8988T (cell line): ENCODE measurements around the gene NPAS2.

Source experiments
- DNase-seq: peaks from one replicate; pipeline ENCODE4 v3.0.0; 2011

NPAS2 gene

GRCh38 chr2:100887713-100888495 lies 68.0 kb downstream of the NPAS2 start:
- DNase-seq = no peak

- DNase-seq = no peak
Measured at GRCh38 chr2:100888601-100889000, 68.7 kb downstream of the NPAS2 start.

GRCh38 chr2:100889286-100889685 lies 69.3 kb downstream of the NPAS2 start:
- DNase-seq = no peak

GRCh38 chr2:100891906-100892642 lies 72.1 kb downstream of the NPAS2 start:
- DNase-seq = no peak

GRCh38 chr2:100893392-100894104 lies 73.6 kb downstream of the NPAS2 start:
- DNase-seq = peak; percentile 56

GRCh38 chr2:100894105-100894795 lies 74.3 kb downstream of the NPAS2 start:
- no peak for DNase-seq

- DNase-seq = no peak
Measured at GRCh38 chr2:100894796-100895156, 74.8 kb downstream of the NPAS2 start.

GRCh38 chr2:100895402-100895801 lies 75.5 kb downstream of the NPAS2 start:
- no peak for DNase-seq

- DNase-seq = no peak
Measured at GRCh38 chr2:100895934-100896685, 76.2 kb downstream of the NPAS2 start.

GRCh38 chr2:100898035-100898665 lies 78.2 kb downstream of the NPAS2 start:
- no peak for DNase-seq

GRCh38 chr2:100900156-100900795 lies 80.3 kb downstream of the NPAS2 start:
- DNase-seq = no peak

GRCh38 chr2:100902817-100903405 lies 83.0 kb downstream of the NPAS2 start:
- peak; percentile 61 for DNase-seq

- DNase-seq = peak; percentile 25
Measured at GRCh38 chr2:100903534-100904258, 83.8 kb downstream of the NPAS2 start.

- no peak for DNase-seq
Measured at GRCh38 chr2:100905132-100905805, 85.3 kb downstream of the NPAS2 start.

GRCh38 chr2:100906131-100906530 lies 86.2 kb downstream of the NPAS2 start:
- DNase-seq = no peak

- no peak for DNase-seq
Measured at GRCh38 chr2:100906679-100907078, 86.7 kb downstream of the NPAS2 start.

GRCh38 chr2:100907832-100908231 lies 87.9 kb downstream of the NPAS2 start:
- DNase-seq = no peak

- no peak for DNase-seq
Measured at GRCh38 chr2:100909534-100910081, 89.7 kb downstream of the NPAS2 start.

- no peak for DNase-seq
Measured at GRCh38 chr2:100910111-100910510, 90.2 kb downstream of the NPAS2 start.
